GM23338 (cell line): ENCODE measurements around the gene CAT. TPM values are rescaled to one million over a fixed set of nuclear protein-coding genes. Genes with fewer than 3 reads are reported as not detected.

ENCODE experiments used
- ATAC-seq: fragments of 200-7000 bp; cut with Tn5 transposase; 3 replicates; pipeline ENCODE4 v1.9.1; 2020
- DNase-seq: peaks from one replicate; pipeline ENCODE4 v3.0.0-alpha.2; 2015; ENCODE audit warnings: low spot score
- H2AFZ ChIP-seq: fragments of 200-600 bp; sonication (generic); 2 replicates; pipeline ENCODE4 v1.8.0; 2016; ENCODE audit warnings: antibody characterized with exemption, mild to moderate bottlenecking, moderate library complexity
- H3F3A ChIP-seq: fragments of 200-600 bp; sonication (generic); replicated peaks from 2 replicates; pipeline ENCODE4 v1.8.0; 2017; ENCODE audit warnings: antibody characterized with exemption, mixed run types, low read depth
- H3K27ac ChIP-seq: fragments of 200-600 bp; sonication (generic); 2 replicates; pipeline ENCODE4 v1.6.1; 2016; ENCODE audit warnings: low read depth
- H3K27me3 ChIP-seq: fragments of 200-600 bp; sonication (generic); 2 replicates; pipeline ENCODE4 v1.8.0; 2016; ENCODE audit warnings: mild to moderate bottlenecking, mixed run types, moderate library complexity; ENCODE audit not compliant: insufficient read depth
- H3K36me3 ChIP-seq: fragments of 200-600 bp; sonication (generic); 2 replicates; pipeline ENCODE4 v1.8.0; 2016; ENCODE audit warnings: mild to moderate bottlenecking; ENCODE audit not compliant: insufficient read depth
- H3K4me1 ChIP-seq: fragments of 200-600 bp; sonication (generic); 2 replicates; pipeline ENCODE4 v1.8.0; 2016; ENCODE audit warnings: mild to moderate bottlenecking, moderate library complexity; ENCODE audit not compliant: insufficient read depth
- H3K4me2 ChIP-seq: fragments of 200-600 bp; sonication (generic); 2 replicates; pipeline ENCODE4 v1.7.1; 2017; ENCODE audit warnings: mixed run types
- H3K4me3 ChIP-seq: fragments of 200-600 bp; sonication (generic); 2 replicates; pipeline ENCODE4 v1.6.1; 2016; ENCODE audit warnings: mixed run types
- H3K79me2 ChIP-seq: fragments of 200-600 bp; sonication (generic); replicated peaks from 2 replicates; pipeline ENCODE4 v1.8.0; 2017; ENCODE audit warnings: mild to moderate bottlenecking; ENCODE audit not compliant: insufficient read depth
- H3K9me2 ChIP-seq: fragments of 200-600 bp; sonication (generic); 2 replicates; pipeline ENCODE4 v1.8.0; 2017; ENCODE audit not compliant: insufficient read depth
- H4K20me1 ChIP-seq: fragments of 200-600 bp; sonication (generic); replicated peaks from 2 replicates; pipeline ENCODE4 v1.8.0; 2017; ENCODE audit warnings: mild to moderate bottlenecking; ENCODE audit not compliant: insufficient read depth
- H3K27ac Mint-ChIP-seq: 2 replicates; pipeline ENCODE4 v1.8.0; 2020; ENCODE audit warnings: inconsistent platforms, mild to moderate bottlenecking, moderate library complexity, mixed read lengths
- H3K27me3 Mint-ChIP-seq: 3 replicates; pipeline ENCODE4 v1.8.0; 2022; ENCODE audit warnings: low read depth, mild to moderate bottlenecking, moderate library complexity, mixed read lengths, inconsistent platforms; ENCODE audit not compliant: insufficient read depth, poor library complexity
- H3K36me3 Mint-ChIP-seq: 3 replicates; pipeline ENCODE4 v1.8.0; 2021; ENCODE audit warnings: low read depth, mild to moderate bottlenecking, inconsistent platforms, moderate library complexity, mixed read lengths
- H3K4me1 Mint-ChIP-seq: 3 replicates; pipeline ENCODE4 v1.8.0; 2020; ENCODE audit warnings: mild to moderate bottlenecking, inconsistent platforms, mixed read lengths
- H3K4me3 Mint-ChIP-seq: 3 replicates; pipeline ENCODE4 v1.8.0; 2021; ENCODE audit warnings: moderate library complexity, mild to moderate bottlenecking, inconsistent platforms, mixed read lengths
- H3K9me3 Mint-ChIP-seq: 3 replicates; pipeline ENCODE4 v1.8.0; 2020; ENCODE audit warnings: moderate library complexity, mild to moderate bottlenecking, inconsistent platforms, mixed read lengths
- CREB1 ChIP-seq: fragments of 250-450 bp; sonication (Bioruptor Pico); IDR thresholded peaks from 2 replicates; pipeline ENCODE4 v1.5.0; 2020; ENCODE audit warnings: low read depth, mild to moderate bottlenecking, moderate library complexity
- EZH2 ChIP-seq: fragments of 200-600 bp; sonication (generic); IDR thresholded peaks from one replicate; pipeline ENCODE4 v1.8.0; 2017; ENCODE audit warnings: antibody characterized with exemption, mild to moderate bottlenecking, low read depth; ENCODE audit not compliant: unreplicated experiment
- EZH2phosphoT487 ChIP-seq: fragments of 200-600 bp; sonication (generic); IDR thresholded peaks from one replicate; pipeline ENCODE4 v1.8.1; 2018; ENCODE audit warnings: antibody characterized with exemption; ENCODE audit not compliant: unreplicated experiment
- POLR2AphosphoS5 ChIP-seq: IDR thresholded peaks from 2 replicates; pipeline ENCODE4 v1.6.1; 2016; ENCODE audit warnings: antibody characterized with exemption, low read depth
- REST ChIP-seq: IDR thresholded peaks from one replicate; pipeline ENCODE4 v1.6.1; 2018; ENCODE audit warnings: antibody characterized with exemption; ENCODE audit not compliant: unreplicated experiment
- STAT1 ChIP-seq: IDR thresholded peaks from one replicate; pipeline ENCODE4 v1.6.1; 2016; ENCODE audit warnings: antibody characterized with exemption; ENCODE audit not compliant: unreplicated experiment
- ZNF114 ChIP-seq: fragments of 250-450 bp; sonication (Bioruptor Pico); IDR thresholded peaks from 2 replicates; pipeline ENCODE4 v1.5.0; 2020; ENCODE audit warnings: mild to moderate bottlenecking, moderate library complexity
- ZNF331 ChIP-seq: fragments of 250-450 bp; sonication (Bioruptor Pico); IDR thresholded peaks from 2 replicates; pipeline ENCODE4 v1.5.0; 2020; ENCODE audit warnings: low read depth, mild to moderate bottlenecking, moderate library complexity
- ZNF462 ChIP-seq: fragments of 250-450 bp; sonication (Bioruptor Pico); IDR thresholded peaks from 2 replicates; pipeline ENCODE4 v1.5.0; 2020; ENCODE audit warnings: mild to moderate bottlenecking, moderate library complexity
- polyA plus RNA-seq: library from polyadenylated mRNA; unstranded; fragments of >200 nt; fragmentation: Nextera tagmentation; extraction: Ambion mirVana; gene quantifications from 2 replicates; pipeline ENCODE4 v1.2.1, GENCODE V29; 2016
- total RNA-seq: library from RNA; depleted of rRNA; stranded (reverse); fragments of >200 nt; shearing (Covaris generic); gene quantifications from 2 replicates; pipeline ENCODE4 v1.2.3, GENCODE V29; 2014

Gene CAT
- total and polyA plus RNA-seq, 2 experiments from 2014 or later = 15.9 to 24.0 TPM

- TF ChIP-seq EZH2phosphoT487 = no peak
- TF ChIP-seq EZH2 = no peak
These were observed 5.9 kb upstream of the CAT start (continued) for GRCh38 chr11:34432822-34433221.

DNA sequence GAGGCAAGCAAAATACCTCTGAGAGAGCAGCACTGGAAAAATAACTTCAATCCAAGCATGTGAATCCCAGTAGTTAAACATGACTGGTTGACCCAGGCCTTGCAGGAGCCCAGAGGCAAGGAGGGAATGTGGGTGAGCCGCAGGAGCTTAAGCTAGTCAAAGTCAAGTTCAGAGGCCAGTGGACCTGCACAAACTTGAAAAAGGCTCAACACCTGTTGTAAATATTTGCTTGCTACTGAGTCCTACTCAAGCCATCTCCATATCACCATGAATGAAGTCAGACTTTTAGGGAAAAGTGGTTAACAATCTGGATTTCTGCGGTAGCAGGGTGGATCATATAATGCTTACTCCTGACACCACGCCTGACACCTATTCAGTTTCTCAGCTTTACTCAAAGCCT, 4.8 kb upstream of the CAT start:
- H3K27ac ChIP-seq = no peak overlapping the region
- H3K4me3 ChIP-seq = no peak overlapping the region
- ATAC-seq = no peak
- 0 out of 2 replicates have a peak, but pooled peaks cover 3% of the 10 kb centered on the region for H3K4me1 ChIP-seq
- H3K36me3 ChIP-seq = no peaks in the 10 kb centered on the region
- TF ChIP-seq REST (no peak), POLR2AphosphoS5 (no peak), ZNF114 (CRISPR knock-in tag) (no peak), EZH2 (no peak), CREB1 (CRISPR knock-in tag) (no peak), EZH2phosphoT487 (no peak), STAT1 (no peak), ZNF331 (CRISPR knock-in tag) (no peak), ZNF462 (no peak)
- Mint-ChIP-seq H3K27ac (no peak overlapping the region), H3K9me3 (peaks cover 3% of the 10 kb centered on the region), H3K4me1 (no peaks in the 10 kb centered on the region; the same call in 2 of the 3 replicates), H3K4me3 (no peak overlapping the region), H3K36me3 (peaks cover 2% of the 10 kb centered on the region; the same call in 1 of the 3 replicates), H3K27me3 (peaks cover 3% of the 10 kb centered on the region)
- H3K79me2 ChIP-seq = no peaks in the 10 kb centered on the region
- H4K20me1 ChIP-seq = no peaks in the 10 kb centered on the region
- DNase-seq = no peak
- no peaks in the 10 kb centered on the region for H3F3A ChIP-seq
- H2AFZ ChIP-seq = no peak overlapping the region
- H3K4me2 ChIP-seq = no peak overlapping the region
- H3K9me2 ChIP-seq = no peaks in the 10 kb centered on the region
- H3K27me3 ChIP-seq = no peaks in the 10 kb centered on the region
